Stimulated activated CD4-positive, alpha-beta T cell treated with anti-CD3 and anti-CD28 coated beads, Interleukin-1b, Interleukin-23, amount 100 ng/mL, for 4 hours (primary cell): Measurements from ENCODE around the gene TMEM19.

Source experiments
- DNase-seq, 2 donors: peaks; one replicate each; pipeline ENCODE4 v3.0.0-alpha.2; 2020; ENCODE audit warnings: low read depth in 2 of 2

TMEM19 gene

GRCh38 chr12:71685914-71686657, at the start of gene TMEM19:
TMEM19 (plus strand) TSS chr12:71686082; CDS start chr12:71686681, 599 bp downstream.
- DNase-seq = peak; percentile 62 to 71

GRCh38 chr12:71636704-71637115, 49.2 kb upstream of the TMEM19 start:
- DNase-seq = no peak

DNA sequence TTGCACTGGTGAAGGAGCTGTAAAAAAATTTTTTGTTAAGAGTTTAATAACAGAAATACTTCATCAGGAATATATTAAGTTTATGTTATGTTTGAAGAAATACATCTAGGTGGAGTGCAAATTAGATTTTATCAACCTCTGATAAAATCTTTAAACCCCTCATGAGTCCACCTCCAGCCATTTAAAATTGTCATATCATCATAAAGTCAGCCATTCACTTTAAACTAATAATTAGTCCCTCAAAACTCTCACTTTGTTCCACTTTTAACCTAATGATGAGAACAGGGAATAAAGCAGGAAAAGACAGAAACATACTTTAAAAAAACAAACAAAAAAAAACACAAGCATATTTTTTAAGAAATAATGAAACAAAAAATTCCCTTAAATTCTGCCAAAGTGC, 47.4 kb upstream of the TMEM19 start:
- no peak for DNase-seq

- DNase-seq = no peak
These were observed 46.5 kb upstream of the TMEM19 start for GRCh38 chr12:71639341-71639760.

GRCh38 chr12:71640316-71640715, 45.6 kb upstream of the TMEM19 start:
- no peak for DNase-seq

- no peak for DNase-seq
These were observed 44.5 kb upstream of the TMEM19 start for GRCh38 chr12:71641390-71641789.

GRCh38 chr12:71642264-71642663, 43.6 kb upstream of the TMEM19 start:
- DNase-seq = no peak

DNA sequence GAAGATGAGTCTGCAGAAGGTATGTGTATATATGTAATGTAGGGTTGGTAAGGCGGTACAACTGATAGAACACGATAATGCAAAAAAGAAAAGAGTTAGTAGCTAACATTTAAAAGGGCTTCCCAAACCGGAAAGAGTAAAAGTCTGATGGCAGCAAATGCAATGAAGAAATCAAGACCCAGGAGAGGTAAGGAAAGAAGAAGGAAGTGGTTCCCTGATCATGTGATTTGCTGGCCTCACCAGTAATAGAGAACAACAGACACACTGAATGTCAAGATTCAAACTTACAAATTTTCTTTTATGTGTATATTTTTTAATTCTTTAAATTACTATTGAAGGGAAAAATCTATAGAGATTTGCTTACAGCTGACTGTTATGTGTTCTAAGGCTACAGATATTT, 40.6 kb upstream of the TMEM19 start:
- DNase-seq = no peak

DNA sequence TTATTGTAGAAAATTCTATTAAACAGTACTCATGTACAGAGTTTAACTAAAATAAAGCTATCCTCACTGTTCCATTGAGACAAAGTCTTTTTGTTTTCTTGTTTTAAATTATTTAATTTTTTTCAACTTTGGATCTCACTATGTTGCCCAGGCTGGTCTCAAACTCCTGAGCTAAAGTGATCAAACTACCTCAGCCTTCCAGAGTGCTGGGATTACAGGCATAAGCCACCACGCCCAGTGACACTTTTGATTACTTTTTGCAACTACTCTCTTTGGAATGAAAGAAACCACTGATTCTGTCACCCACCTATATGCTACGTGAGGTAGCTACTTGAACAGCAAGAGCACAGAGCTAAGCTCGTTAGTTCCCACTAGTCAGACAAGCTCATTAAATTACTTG, 39.4 kb upstream of the TMEM19 start:
- DNase-seq = no peak

DNA sequence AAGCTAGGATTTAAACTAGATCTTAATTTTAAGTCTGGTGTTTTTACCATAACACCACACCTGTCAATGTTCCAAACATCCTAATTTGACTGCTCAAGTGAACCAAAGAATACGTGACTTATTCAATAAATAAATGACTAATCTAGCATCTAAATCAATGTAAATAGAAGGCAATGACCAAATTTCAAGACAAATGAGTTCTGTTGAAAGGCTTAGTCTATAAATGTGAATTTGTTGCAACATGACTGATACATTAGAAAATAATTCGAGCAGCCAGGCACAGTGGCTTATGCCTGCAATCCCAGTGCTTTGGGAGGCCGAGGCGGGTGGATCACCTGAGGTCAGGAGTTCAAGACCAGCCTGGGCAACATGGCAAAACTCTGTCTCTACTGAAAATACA, 37.3 kb upstream of the TMEM19 start:
- no peak for DNase-seq

- no peak for DNase-seq
These were observed 36.5 kb upstream of the TMEM19 start for GRCh38 chr12:71649401-71649800.

DNA sequence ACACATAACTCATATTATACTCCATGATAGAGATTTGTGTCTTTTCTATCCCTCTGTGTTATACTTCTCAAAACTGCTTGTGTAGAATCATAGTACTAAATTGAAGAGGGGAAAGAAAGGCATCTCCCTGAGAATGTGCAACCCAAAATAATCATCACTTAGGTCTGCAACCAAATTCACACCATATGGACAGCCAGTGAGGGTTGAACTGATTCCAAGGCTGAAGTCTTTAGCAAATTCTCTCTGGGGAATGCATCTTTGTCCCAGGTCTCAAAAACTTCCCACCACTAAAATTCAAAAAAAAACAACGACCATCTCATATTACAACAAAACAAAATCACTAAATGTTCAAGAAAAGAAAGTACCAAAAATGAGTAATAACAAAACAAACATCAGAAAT, 33.2 kb upstream of the TMEM19 start:
- no peak for DNase-seq

GRCh38 chr12:71653137-71653536, 32.7 kb upstream of the TMEM19 start:
- no peak for DNase-seq

DNA sequence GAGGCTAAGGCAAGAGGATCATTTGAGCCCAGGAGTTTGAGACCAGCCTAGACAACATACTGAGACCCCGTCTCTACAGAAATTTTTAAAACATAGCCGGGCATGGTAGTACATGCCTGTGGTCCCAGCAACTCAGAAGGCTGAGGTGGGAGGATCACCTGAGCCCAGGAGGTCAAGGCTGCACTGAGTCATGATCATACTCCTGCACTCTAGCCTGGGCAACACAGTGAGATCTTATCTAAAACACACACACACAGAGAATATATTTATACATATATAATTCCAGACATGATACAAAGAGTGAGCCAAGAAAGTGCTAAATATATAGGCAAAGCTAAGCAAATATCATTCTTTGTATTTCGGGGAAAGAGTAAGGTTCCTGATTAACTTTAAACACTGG, 31.7 kb upstream of the TMEM19 start:
- no peak for DNase-seq

- DNase-seq = no peak
These were observed 30.4 kb upstream of the TMEM19 start for GRCh38 chr12:71655495-71655894.

DNA sequence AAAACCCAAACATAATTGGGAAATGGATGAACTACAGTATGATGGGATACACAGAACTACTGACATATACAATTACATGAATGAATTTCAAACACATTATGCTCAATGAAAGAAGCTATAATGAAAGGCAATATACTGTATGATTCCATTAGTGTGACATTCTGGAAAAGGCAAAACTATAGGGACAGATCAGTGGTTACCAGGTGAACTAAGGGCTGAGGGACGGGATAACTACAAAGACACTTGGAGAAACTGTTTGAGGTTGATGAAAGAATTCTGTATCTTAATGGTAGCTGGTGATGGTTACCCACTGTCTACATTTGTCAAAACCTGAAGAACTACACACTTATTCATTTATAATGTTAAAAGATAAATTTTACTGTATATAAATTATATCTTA, 30.0 kb upstream of the TMEM19 start:
- no peak for DNase-seq

DNA sequence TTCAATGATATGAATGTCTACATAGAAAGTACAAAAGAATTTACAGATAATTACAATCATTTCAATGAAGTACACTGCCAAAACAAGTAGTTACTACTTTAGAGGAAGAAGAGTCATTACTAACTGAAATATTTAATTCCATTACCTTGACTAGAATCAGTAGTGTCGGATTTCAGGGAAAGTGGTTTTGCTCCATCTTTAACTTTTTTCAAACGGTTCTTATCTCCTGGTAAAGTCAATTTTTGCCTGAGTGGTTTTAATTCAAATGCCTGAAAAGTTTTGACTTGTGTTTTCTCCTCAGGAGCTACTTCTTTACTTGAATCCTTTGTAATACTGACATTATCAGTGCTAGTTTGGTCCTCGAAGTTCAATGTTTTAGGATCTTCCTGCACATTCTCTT, 29.1 kb upstream of the TMEM19 start:
- no peak for DNase-seq

DNA sequence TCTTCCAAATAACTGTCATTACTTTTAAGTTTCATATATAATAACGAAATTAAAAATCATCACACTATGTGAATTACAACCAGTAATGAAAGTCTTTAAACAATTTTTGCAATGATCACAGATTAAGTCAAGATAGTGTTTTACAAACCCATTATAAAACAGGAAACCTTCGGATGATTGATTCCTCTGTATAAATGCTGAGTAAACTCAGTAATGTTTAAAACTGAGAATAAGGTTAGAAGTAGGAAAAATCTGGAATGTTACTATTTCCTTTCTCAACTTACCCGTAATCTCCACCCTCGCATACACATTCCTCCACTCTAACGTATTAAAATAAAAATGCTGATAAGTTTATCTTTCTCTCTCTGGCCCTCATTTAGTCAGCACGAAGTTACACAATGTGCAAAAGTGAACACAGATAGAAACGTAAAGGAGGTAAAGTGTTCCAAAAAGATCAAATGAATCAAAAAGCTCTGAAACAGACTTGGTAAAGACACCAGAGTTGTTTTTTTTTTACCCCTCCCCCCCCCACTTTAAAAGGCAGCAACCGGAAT, 23.8 kb upstream of the TMEM19 start:
- DNase-seq = no peak

DNA sequence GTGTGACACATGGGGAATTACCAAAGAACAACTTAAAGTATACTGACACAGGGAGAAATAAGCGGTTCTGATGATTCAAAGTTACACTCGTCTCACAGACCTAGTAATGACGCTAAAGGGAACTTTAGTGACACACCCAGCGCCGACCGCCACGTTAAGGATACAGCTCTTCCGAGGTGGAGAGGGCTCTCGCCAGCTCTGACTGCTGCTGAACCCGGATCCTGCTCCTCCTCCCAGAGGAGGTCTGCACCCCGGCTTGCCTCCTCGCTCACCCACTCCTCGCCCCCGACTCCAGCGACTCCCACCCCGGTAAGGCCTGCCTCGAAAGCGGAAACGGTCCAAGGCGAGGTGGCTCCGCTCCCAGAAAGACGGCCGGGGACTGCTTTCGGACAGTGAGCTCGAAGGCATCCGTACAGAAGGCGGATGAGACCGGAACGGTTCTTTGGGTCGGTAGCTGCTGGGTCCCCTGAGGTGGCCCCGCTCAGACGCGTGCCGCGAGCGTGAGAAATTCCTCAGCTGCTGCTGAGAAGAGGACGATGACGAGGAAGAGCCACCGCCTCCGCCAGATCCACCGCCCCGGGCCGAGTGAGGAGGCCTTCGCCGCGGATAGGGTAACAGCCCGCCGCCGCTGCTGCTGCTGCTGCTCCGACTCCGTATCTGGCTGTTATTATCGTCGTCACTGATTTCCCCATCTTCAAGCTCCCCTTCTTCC, 22.9 kb upstream of the TMEM19 start:
- DNase-seq = peak; percentile 60

DNA sequence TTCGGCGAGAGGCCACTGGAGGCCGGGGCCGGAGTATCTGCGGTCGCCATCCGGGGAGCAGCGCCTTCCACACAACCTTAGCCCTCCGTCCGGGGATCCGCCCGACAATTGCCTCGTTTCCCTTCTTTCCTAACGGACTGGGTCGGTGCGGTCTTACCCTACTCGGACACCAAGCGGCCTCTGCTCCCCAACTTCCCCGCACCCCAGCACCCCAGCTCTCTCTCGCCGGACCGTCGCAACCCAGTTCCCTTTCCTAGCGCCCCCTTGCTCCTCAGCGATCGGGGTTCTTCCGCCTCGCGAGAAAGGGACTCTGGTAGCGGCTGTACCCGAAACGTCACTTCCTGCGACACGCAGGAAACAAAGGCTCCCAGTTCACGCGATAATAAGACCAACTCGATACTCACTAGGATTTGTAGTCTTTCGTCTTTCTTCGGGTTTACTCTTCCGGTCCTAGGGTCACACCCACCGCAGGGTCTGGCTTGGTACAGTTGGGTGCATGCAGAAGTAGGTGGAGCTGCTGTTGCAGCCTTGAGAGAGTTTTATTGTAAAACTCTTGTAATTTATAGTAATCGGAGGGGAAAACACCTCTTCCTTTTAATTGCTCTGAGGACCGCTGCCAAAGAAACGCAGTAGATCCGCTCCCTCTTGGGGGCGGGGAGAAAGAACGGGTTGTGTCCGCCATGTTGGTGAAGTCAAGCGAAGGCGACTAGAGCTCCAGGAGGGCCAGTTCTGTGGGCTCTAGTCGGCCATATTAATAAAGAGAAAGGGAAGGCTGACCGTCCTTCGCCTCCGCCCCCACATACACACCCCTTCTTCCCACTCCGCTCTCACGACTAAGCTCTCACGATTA, 22.1 kb upstream of the TMEM19 start, which contains the start of the genes THAP2 and ZFC3H1:
Gene THAP2 (plus strand): TSS at position 741 of the 850 bp plus-strand sequence. CDS start 209 bp downstream, outside the sequence.
Gene ZFC3H1 (minus strand): TSS at position 288 of the 850 bp plus-strand sequence. CDS start 238 bp downstream, at position 50.
- DNase-seq = peak; percentile 68 to 79

DNA sequence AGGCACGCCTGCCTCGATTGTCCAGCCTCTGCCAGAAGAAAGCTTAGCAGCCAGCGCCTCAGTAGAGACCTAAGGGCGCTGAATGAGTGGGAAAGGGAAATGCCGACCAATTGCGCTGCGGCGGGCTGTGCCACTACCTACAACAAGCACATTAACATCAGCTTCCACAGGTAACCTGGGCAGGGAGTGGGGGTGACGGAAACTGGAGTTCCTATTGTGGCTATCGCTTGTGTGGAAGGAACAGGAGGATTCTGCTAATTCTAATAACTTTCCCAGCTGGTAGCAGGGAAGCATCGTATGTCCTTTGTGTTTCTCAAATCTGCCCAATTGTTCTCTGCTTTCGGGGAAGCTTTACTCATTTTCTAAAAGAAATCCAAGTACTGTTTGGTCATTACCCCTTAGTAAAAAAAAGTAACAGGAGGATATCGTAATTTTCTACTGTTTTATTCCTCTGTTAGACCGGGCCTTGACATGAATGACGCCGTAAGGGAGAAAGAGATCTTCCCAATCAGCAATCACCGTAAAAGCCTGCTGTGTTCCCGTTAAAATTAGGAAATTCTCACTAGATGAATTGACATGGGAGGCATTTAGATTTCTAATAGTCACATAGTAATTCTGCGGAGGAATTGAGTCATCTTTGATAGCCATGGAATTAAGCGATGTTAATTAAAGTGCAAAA, 21.3 kb upstream of the TMEM19 start:
- DNase-seq = no peak
